HG02938 (cell line): ENCODE data around the gene POLR2J.
"Not testable (repeated sequence)": the region's sequence is repeated elsewhere in the genome, so short reads cannot be mapped to it uniquely, and the experiment has no call there.

Experiments used
- ATAC-seq: cut with Tn5 transposase; IDR thresholded peaks from one replicate; pipeline ENCODE4 v1.9.1; 2021; ENCODE audit warnings: mild to moderate bottlenecking, moderate library complexity; ENCODE audit not compliant: unreplicated experiment

The POLR2J gene

DNA sequence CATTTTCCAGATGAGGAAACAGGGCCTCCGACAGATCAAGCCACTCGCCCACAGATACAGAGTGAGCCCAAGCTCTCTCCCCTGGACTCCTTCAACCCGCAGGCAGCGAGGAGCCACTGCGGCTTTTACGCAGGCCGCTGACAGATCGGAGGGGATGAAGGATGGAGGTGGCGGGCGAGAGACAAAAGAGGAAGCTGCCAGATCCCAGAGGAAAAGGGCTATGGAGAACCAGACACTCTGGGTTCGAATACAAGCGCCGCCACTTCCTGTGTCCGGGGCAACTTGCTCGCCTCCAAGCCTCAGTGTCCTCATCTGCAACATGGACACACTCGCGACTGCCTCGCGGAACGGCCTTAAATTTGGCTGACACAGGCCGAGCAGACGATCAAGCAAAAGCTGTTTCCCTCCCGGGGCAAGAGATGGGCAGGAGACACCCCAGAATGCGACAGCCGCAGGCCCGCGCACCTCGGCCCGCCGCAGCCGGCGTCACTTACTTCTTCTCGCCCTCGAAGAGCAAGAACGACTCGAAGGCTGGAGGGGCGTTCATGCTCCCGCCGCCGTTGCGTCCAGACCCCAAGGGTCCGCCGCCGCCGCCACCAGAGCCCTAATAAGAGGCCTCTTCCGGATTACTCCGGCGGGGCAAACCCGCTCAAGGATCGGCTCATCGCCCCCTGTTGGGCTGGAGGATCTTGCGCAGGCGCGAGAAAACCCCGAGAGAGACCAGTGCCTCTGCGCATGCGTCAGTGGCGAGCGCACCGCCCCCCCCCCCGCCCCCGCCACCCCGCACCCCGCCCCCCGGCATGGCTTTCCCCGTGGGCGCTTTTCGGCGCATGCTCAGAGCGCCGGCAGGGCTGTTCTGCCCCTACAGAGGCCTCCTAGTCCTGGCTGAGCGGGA, at the start of gene POLR2J:
TSS of gene POLR2J (minus strand) at position 609 of the 895 bp plus-strand sequence. CDS start at position 547, 62 bp downstream.
- peak; percentile 78 for ATAC-seq

- ATAC-seq: not testable (repeated sequence)
These were observed 49.4 kb upstream of the POLR2J start for GRCh38 chr7:102527822-102528793.

GRCh38 chr7:102527182-102527581, 48.5 kb upstream of the POLR2J start:
- ATAC-seq: not testable (repeated sequence)

- ATAC-seq: not testable (repeated sequence)
These were observed 46.1 kb upstream of the POLR2J start for GRCh38 chr7:102524803-102525202.

DNA sequence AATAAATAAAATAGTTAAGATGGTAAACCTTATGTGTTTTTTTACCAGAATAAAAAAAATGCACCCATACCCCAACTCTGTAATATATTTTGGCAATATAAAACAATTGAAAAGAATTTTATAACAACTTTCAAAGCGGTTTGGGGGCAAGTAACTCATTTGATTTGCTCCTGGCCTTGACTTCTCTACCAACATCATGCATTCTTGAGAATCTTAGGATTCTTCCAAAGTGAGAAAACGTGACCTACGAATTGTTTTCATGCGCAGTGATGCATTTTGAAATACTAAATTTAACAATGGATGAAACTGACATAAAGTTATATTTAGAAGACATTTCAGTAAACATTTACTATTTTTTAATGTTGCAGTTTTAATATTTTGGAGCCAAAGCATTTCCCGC, 42.1 kb upstream of the POLR2J start:
- ATAC-seq: not testable (repeated sequence)

GRCh38 chr7:102517550-102518147, 38.9 kb upstream of the POLR2J start, which contains the start of gene RASA4B:
RASA4B (minus strand) TSS chr7:102517777; CDS start chr7:102517710, 67 bp downstream.
- ATAC-seq: peak; percentile 51

DNA sequence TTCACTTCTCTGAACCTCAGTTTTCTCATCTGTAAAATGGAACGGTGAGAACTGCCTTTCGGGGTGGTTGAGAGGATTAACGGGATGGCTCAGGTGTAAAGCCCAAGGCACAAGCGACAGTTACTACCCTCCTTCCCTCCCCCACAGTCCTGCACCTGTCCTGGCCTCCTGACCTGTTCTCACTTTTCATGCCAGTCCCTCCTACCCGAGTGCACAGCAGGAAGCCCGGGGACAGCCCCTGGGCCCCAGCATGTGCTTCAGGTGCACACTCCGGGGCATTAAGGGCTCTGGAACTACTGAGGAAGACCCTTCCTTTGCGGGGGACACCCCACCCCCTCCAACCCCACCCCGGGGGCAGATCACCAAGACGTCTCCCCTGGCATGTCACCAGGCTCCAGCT, 38.2 kb upstream of the POLR2J start:
- ATAC-seq: not testable (repeated sequence)

DNA sequence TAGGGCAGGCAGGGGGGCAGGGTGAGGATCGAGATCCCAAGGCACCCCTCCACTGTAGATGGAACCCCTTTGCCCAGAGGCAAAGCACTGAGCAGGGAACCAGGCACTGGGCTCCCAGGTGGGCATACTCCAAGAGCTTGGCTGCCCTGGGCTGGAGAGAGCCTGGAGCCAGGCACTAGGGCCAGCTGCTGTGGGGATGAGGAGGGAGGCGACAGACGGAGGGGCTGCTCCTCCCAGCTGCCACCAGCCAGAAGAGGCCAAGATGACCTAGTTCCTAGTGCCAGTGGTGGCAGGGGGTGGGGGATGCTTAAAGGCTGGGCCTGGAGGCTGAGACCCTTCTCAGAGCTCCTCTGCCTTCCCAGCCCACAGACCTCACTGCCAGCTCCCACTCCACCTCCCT, 37.2 kb upstream of the POLR2J start:
- not testable (repeated sequence) for ATAC-seq

DNA sequence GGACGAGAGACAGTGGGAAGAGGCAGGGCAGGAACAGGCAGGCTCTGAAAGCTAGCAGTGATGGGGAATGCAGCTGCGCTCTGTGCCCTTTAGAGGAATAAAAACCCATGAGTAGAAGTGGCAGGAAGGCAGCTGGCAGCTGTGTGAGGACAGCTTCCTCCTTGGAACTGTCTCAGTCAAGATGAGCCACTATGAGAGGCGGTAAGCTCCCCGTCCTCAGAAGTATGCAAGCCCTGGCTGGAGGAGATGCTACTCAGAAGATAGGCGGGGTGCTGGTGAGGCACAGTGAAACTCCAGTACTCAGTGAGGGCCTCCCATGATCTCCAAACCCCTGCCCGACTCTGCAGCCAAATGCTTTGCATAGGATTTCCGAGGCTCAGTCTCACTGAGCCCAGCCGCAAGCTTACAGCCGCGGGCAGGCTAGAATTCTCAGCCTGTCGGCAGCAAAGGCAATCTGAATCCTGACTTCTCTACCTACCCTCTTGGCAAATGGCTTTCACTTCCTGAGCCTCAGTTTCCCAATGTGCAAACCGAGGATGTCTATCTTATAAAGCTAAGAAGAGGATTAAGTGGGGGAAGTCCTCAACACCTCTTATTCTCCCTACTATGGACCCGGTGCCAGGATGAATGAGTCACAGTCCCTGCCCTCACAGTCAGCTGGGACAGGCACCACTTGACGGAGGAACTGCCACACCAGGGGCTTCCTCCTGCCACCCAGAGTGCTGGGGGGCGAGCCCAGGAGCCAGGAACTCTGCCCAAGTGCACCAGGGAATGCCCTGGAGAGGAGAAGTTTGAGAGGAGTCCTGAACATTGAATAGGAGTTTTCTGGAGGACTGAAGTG, 36.4 kb upstream of the POLR2J start:
- peak; percentile 62 for ATAC-seq

DNA sequence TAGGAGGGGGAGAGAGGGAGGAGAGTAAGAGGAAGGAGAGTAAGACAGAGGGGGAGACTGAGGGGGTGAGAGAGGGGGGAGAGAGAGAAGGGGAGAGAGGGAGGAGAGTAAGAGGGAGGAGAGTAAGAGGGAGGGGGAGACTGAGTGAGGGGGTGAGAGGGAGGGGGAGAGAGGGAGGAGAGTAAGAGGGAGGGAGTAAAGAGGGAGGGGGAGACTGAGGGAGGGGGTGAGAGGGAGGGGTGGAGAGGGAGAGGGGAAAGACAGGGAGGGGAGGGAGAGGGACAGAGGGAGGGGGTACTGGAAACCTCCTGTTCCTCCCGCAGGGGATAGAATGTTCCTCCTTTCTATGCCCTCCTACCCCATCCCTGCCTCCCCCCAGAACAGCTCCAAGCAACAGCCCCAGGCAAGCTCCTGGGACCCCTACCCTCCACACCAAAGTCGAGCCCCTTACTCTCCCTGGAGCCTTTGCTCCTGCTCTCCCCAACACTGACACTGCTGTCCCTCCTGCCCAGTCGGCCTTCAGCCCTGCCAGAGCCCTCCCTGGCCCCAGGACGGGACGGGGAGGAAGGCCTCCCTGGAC, 34.0 kb upstream of the POLR2J start:
- ATAC-seq: not testable (repeated sequence)

DNA sequence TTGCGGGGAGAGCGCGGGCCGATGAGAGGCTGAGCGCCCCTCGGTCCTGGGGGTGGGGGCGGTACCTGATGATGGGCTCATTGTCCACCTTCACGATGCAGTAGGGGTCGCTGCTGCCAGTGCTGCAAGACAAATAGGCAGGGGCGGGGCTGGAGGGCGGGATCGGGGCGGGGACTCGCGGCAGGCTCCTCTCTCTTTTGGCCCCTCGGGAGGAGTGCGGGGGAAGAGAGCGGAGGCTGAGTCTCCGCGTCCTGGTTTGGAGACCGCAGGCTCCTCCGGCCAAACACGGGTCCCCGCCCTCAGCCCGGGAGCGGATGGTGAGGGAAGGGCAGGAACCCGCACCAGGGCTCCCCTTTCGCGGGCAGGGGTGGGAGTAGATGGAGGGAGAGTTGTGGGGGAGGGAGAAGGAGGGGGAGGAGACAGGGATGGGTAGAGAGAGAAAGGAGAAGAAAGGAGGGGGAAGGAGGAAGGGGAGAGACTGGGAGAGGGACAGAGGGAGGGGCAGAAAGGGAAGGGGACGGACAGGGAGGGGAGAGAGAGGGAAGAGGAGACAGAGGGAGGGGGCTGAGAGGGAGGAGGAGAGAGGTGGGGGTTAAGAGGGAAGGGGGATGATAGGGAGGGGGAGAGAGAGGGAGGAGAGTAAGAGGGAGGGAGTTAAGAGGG, 33.3 kb upstream of the POLR2J start:
- ATAC-seq: not testable (repeated sequence)

- ATAC-seq: not testable (repeated sequence)
These were observed 31.9 kb upstream of the POLR2J start for GRCh38 chr7:102510575-102510974.

- ATAC-seq: not testable (repeated sequence)
These were observed 28.8 kb upstream of the POLR2J start for GRCh38 chr7:102507410-102508088.

- not testable (repeated sequence) for ATAC-seq
These were observed 26.8 kb upstream of the POLR2J start for GRCh38 chr7:102505298-102506185.

DNA sequence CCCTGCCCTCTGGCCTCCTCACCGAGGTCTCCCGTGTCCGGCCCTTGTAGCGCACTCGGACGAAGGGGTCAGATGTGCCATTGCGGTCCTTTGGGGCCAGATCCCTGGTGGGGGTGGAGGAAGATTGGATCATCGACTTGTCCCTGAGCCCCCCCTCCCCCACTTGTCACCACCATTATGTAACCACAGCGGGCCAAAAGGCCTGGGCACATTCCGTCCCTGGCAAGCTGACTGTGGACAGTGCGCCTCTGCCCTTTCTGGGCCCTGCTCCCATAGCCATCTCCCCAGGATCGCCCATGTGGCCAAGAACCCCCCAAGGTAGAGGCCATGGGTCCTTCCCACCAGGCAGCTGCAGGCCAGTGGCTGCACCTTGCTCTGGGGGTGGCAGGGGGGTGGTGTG, 24.4 kb upstream of the POLR2J start:
- not testable (repeated sequence) for ATAC-seq

GRCh38 chr7:102498321-102498720, 19.6 kb upstream of the POLR2J start:
- ATAC-seq: not testable (repeated sequence)

GRCh38 chr7:102497308-102497707, 18.6 kb upstream of the POLR2J start:
- ATAC-seq: not testable (repeated sequence)
